Activated CD4-positive, alpha-beta T cell treated with anti-CD3 and anti-CD28 coated beads, Interleukin-2, amount 10 ng/mL, durations not matched to agents 24 days and 14 days (primary cell): ENCODE data around the gene GDPD2. TPM values are rescaled to one million over a fixed set of nuclear protein-coding genes. Genes with fewer than 3 reads are reported as not detected.

Experiments used
- DNase-seq: peaks from one replicate; pipeline ENCODE4 v3.0.0; 2022
- H3K27ac Mint-ChIP-seq: one replicate; pipeline ENCODE4 v1.8.0; 2022; ENCODE audit warnings: mild to moderate bottlenecking, mixed read lengths
- H3K27me3 Mint-ChIP-seq: one replicate; pipeline ENCODE4 v1.8.0; 2022; ENCODE audit warnings: mixed read lengths
- H3K36me3 Mint-ChIP-seq: one replicate; pipeline ENCODE4 v1.8.0; 2022; ENCODE audit warnings: low read depth, mild to moderate bottlenecking, mixed read lengths
- H3K4me1 Mint-ChIP-seq: one replicate; pipeline ENCODE4 v1.8.0; 2021; ENCODE audit warnings: mixed read lengths
- H3K4me3 Mint-ChIP-seq: one replicate; pipeline ENCODE4 v1.8.0; 2022; ENCODE audit warnings: mild to moderate bottlenecking, moderate library complexity, mixed read lengths
- H3K9me3 Mint-ChIP-seq: one replicate; pipeline ENCODE4 v1.8.0; 2021; ENCODE audit warnings: mixed read lengths
- intact Hi-C: fragments of 100-400 bp; cut with micrococcal nuclease; formaldehyde crosslinking; loops from one replicate; pipeline ENCODE4 v1.15.1; 2023
- total RNA-seq: library from RNA; stranded (reverse); gene quantifications from 2 replicates; pipeline ENCODE4 v1.2.3, GENCODE V29; 2022

The GDPD2 gene
- total RNA-seq, 1 donor from 2014 or later: 0.12 TPM

- no peak for DNase-seq
- Mint-ChIP-seq H3K9me3 (no peaks in the 10 kb centered on the region), H3K27me3 (no peaks in the 10 kb centered on the region), H3K4me1 (peaks cover 12% of the 10 kb centered on the region), H3K4me3 (no peak overlapping the region), H3K27ac (no peak overlapping the region), H3K36me3 (peaks cover 11% of the 10 kb centered on the region)
- intact Hi-C loops: no loop called here
These were observed 53.2 kb downstream of the GDPD2 start for GRCh38 chrX:70476166-70476933.

- Mint-ChIP-seq H3K27me3 (no peaks in the 10 kb centered on the region), H3K9me3 (no peaks in the 10 kb centered on the region), H3K36me3 (peaks cover 12% of the 10 kb centered on the region), H3K27ac (no peak overlapping the region), H3K4me3 (no peak overlapping the region), H3K4me1 (peaks cover 10% of the 10 kb centered on the region)
- no peak for DNase-seq
- intact Hi-C loops: no loop called here
These were observed 54.0 kb downstream of the GDPD2 start for GRCh38 chrX:70476934-70477733.

- no peak overlapping the region for H3K27ac Mint-ChIP-seq
- intact Hi-C loops: no loop called here
- no peak for DNase-seq
- H3K36me3 Mint-ChIP-seq: peaks cover 12% of the 10 kb centered on the region
- H3K4me1 Mint-ChIP-seq: peaks cover 10% of the 10 kb centered on the region
- H3K4me3 Mint-ChIP-seq: no peak overlapping the region
- no peaks in the 10 kb centered on the region for H3K9me3 Mint-ChIP-seq
- H3K27me3 Mint-ChIP-seq: no peaks in the 10 kb centered on the region
These were observed 54.6 kb downstream of the GDPD2 start for GRCh38 chrX:70477734-70478075.

- DNase-seq: no peak
- Mint-ChIP-seq H3K27me3 (no peaks in the 10 kb centered on the region), H3K27ac (no peak overlapping the region), H3K9me3 (no peaks in the 10 kb centered on the region), H3K4me3 (no peak overlapping the region), H3K4me1 (peaks cover 8% of the 10 kb centered on the region), H3K36me3 (peaks cover 11% of the 10 kb centered on the region)
- intact Hi-C loops: no loop called here
These were observed 55.6 kb downstream of the GDPD2 start for GRCh38 chrX:70478526-70479245.

GRCh38 chrX:70479247-70479921, 56.3 kb downstream of the GDPD2 start:
- intact Hi-C loops: no loop called here
- DNase-seq: no peak
- Mint-ChIP-seq H3K27ac (peak overlapping the region; percentile 32), H3K36me3 (peaks cover 11% of the 10 kb centered on the region), H3K4me3 (no peak overlapping the region), H3K4me1 (peaks cover 5% of the 10 kb centered on the region), H3K27me3 (no peaks in the 10 kb centered on the region), H3K9me3 (no peaks in the 10 kb centered on the region)

- H3K4me1 Mint-ChIP-seq: peaks cover 4% of the 10 kb centered on the region
- no peaks in the 10 kb centered on the region for H3K9me3 Mint-ChIP-seq
- DNase-seq: no peak
- no peak overlapping the region for H3K4me3 Mint-ChIP-seq
- intact Hi-C loops: no loop called here
- H3K27ac Mint-ChIP-seq: no peak overlapping the region
- no peaks in the 10 kb centered on the region for H3K27me3 Mint-ChIP-seq
- peaks cover 10% of the 10 kb centered on the region for H3K36me3 Mint-ChIP-seq
These were observed 57.0 kb downstream of the GDPD2 start for GRCh38 chrX:70479922-70480659.

GRCh38 chrX:70480660-70481018, 57.5 kb downstream of the GDPD2 start:
- no peaks in the 10 kb centered on the region for H3K27me3 Mint-ChIP-seq
- peaks cover 9% of the 10 kb centered on the region for H3K36me3 Mint-ChIP-seq
- H3K27ac Mint-ChIP-seq: no peak overlapping the region
- intact Hi-C loops: no loop called here
- no peak for DNase-seq
- H3K9me3 Mint-ChIP-seq: no peaks in the 10 kb centered on the region
- H3K4me3 Mint-ChIP-seq: no peak overlapping the region
- peaks cover 4% of the 10 kb centered on the region for H3K4me1 Mint-ChIP-seq

- intact Hi-C loops: no loop called here
- Mint-ChIP-seq H3K9me3 (no peaks in the 10 kb centered on the region), H3K27ac (no peak overlapping the region), H3K4me1 (peaks cover 4% of the 10 kb centered on the region), H3K4me3 (no peak overlapping the region), H3K27me3 (no peaks in the 10 kb centered on the region), H3K36me3 (peaks cover 12% of the 10 kb centered on the region)
- DNase-seq: no peak
These were observed 58.6 kb downstream of the GDPD2 start for GRCh38 chrX:70481471-70482270.

- no peak overlapping the region for H3K27ac Mint-ChIP-seq
- peaks cover 13% of the 10 kb centered on the region for H3K36me3 Mint-ChIP-seq
- intact Hi-C loops: no loop called here
- no peak for DNase-seq
- H3K4me1 Mint-ChIP-seq: peaks cover 4% of the 10 kb centered on the region
- H3K4me3 Mint-ChIP-seq: no peak overlapping the region
- no peaks in the 10 kb centered on the region for H3K9me3 Mint-ChIP-seq
- no peaks in the 10 kb centered on the region for H3K27me3 Mint-ChIP-seq
These were observed 59.2 kb downstream of the GDPD2 start for GRCh38 chrX:70482300-70482699.

Other genes starting within 250 kb of the GDPD2 start
- gene DGAT2L6, start 245.8 kb upstream of the GDPD2 start, total RNA-seq: not detected in 2 replicates
- not detected in 2 replicates for gene AWAT1, start 188.7 kb upstream of the GDPD2 start, total RNA-seq
- 0.21 and 0.24 TPM in 2 replicates for gene P2RY4, start 163.1 kb upstream of the GDPD2 start, total RNA-seq
- not detected in 2 replicates for gene ARR3, start 155.0 kb upstream of the GDPD2 start, total RNA-seq
- gene RAB41, start 141.1 kb upstream of the GDPD2 start, total RNA-seq: not detected in 2 replicates
- 28.9 and 30.0 TPM in 2 replicates for gene PDZD11, start 133.4 kb upstream of the GDPD2 start, total RNA-seq
- 19.4 and 19.8 TPM in 2 replicates for gene KIF4A, start 133.2 kb upstream of the GDPD2 start, total RNA-seq
- gene DLG3, start 21.5 kb downstream of the GDPD2 start, total RNA-seq: 31.9 and 41.1 TPM in 2 replicates